ENCODE data around the gene EID2B. TPM values are rescaled to one million over a fixed set of nuclear protein-coding genes. Genes with fewer than 3 reads are reported as not detected.
A peak's percentile ranks its signal among the peaks of the same experiment; 100 is the strongest.

The EID2B gene
- total and polyA plus RNA-seq, 2 of the 13 experiments (the other 11 are each of a cell fraction or from before 2014, with no cell fraction given) = 2.5 to 3.7 TPM

DNA sequence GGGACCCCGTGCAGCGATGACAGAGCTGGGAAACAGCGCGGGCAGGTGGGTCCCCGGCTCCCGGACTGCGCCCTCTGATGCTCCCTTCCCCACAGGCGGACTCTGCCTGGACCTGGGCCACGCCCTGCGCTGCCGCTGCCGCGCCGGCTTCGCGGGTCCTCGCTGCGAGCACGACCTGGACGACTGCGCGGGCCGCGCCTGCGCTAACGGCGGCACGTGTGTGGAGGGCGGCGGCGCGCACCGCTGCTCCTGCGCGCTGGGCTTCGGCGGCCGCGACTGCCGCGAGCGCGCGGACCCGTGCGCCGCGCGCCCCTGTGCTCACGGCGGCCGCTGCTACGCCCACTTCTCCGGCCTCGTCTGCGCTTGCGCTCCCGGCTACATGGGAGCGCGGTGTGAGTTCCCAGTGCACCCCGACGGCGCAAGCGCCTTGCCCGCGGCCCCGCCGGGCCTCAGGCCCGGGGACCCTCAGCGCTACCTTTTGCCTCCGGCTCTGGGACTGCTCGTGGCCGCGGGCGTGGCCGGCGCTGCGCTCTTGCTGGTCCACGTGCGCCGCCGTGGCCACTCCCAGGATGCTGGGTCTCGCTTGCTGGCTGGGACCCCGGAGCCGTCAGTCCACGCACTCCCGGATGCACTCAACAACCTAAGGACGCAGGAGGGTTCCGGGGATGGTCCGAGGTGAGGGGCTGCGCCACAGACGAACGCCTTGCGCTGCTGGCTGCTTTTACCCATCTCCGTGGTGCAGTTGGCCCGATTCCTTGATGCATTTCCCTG lies 25.5 kb downstream of the EID2B start (continued):
- TF ChIP-seq, protein P1, sequence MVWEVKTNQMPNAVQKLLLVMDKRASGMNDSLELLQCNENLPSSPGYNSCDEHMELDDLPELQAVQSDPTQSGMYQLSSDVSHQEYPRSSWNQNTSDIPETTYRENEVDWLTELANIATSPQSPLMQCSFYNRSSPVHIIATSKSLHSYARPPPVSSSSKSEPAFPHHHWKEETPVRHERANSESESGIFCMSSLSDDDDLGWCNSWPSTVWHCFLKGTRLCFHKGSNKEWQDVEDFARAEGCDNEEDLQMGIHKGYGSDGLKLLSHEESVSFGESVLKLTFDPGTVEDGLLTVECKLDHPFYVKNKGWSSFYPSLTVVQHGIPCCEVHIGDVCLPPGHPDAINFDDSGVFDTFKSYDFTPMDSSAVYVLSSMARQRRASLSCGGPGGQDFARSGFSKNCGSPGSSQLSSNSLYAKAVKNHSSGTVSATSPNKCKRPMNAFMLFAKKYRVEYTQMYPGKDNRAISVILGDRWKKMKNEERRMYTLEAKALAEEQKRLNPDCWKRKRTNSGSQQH (CRISPR knock-in tag; IDR thresholded peaks at IDR 0.05; ENCODE audit: low read depth) = 0 out of 2 replicates have a peak, but pooled peaks have one; percentile 37
- TF ChIP-seq ZNF766 (CRISPR knock-in tag; IDR thresholded peaks at IDR 0.05; ENCODE audit: borderline replicate concordance) (peak; percentile 98), SP4 (CRISPR knock-in tag; IDR thresholded peaks at IDR 0.05) (peak; percentile 80), GABPA (IDR thresholded peaks at IDR 0.05; ENCODE audit: low read depth, low read length) (no peak), GABPA (CRISPR knock-in tag; IDR thresholded peaks at IDR 0.05; ENCODE audit: low read depth) (no peak), ZNF570 (CRISPR knock-in tag; IDR thresholded peaks at IDR 0.05; ENCODE audit: borderline replicate concordance) (no peak), SIN3A (IDR thresholded peaks at IDR 0.05; ENCODE audit: borderline replicate concordance, low read depth, low read length) (no peak), ZKSCAN1 (IDR thresholded peaks at IDR 0.05; ENCODE audit: low read length) (no peak), ZNF382 (CRISPR knock-in tag; IDR thresholded peaks at IDR 0.05; ENCODE audit: borderline replicate concordance) (no peak), HDAC6 (IDR thresholded peaks at IDR 0.05; ENCODE audit: low read depth, low read length) (no peak), MXI1 (IDR thresholded peaks at IDR 0.05; ENCODE audit: borderline replicate concordance, low read depth, low read length) (peak; percentile 43; the same call in 1 of the 3 replicates), SALL1 (CRISPR knock-in tag; IDR thresholded peaks at IDR 0.05) (peak; percentile 85)
- TF ChIP-seq, protein P2, sequence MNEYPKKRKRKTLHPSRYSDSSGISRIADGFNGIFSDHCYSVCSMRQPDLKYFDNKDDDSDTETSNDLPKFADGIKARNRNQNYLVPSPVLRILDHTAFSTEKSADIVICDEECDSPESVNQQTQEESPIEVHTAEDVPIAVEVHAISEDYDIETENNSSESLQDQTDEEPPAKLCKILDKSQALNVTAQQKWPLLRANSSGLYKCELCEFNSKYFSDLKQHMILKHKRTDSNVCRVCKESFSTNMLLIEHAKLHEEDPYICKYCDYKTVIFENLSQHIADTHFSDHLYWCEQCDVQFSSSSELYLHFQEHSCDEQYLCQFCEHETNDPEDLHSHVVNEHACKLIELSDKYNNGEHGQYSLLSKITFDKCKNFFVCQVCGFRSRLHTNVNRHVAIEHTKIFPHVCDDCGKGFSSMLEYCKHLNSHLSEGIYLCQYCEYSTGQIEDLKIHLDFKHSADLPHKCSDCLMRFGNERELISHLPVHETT (CRISPR knock-in tag; conservative IDR thresholded peaks at IDR 0.05) = peak; percentile 62
- TF ChIP-seq, protein P3, sequence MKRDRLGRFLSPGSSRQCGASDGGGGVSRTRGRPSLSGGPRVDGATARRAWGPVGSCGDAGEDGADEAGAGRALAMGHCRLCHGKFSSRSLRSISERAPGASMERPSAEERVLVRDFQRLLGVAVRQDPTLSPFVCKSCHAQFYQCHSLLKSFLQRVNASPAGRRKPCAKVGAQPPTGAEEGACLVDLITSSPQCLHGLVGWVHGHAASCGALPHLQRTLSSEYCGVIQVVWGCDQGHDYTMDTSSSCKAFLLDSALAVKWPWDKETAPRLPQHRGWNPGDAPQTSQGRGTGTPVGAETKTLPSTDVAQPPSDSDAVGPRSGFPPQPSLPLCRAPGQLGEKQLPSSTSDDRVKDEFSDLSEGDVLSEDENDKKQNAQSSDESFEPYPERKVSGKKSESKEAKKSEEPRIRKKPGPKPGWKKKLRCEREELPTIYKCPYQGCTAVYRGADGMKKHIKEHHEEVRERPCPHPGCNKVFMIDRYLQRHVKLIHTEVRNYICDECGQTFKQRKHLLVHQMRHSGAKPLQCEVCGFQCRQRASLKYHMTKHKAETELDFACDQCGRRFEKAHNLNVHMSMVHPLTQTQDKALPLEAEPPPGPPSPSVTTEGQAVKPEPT (CRISPR knock-in tag; IDR thresholded peaks at IDR 0.05; ENCODE audit: low read depth) = peak; percentile 93; the same call in 1 of the 2 replicates
- TF ChIP-seq, protein P4, sequence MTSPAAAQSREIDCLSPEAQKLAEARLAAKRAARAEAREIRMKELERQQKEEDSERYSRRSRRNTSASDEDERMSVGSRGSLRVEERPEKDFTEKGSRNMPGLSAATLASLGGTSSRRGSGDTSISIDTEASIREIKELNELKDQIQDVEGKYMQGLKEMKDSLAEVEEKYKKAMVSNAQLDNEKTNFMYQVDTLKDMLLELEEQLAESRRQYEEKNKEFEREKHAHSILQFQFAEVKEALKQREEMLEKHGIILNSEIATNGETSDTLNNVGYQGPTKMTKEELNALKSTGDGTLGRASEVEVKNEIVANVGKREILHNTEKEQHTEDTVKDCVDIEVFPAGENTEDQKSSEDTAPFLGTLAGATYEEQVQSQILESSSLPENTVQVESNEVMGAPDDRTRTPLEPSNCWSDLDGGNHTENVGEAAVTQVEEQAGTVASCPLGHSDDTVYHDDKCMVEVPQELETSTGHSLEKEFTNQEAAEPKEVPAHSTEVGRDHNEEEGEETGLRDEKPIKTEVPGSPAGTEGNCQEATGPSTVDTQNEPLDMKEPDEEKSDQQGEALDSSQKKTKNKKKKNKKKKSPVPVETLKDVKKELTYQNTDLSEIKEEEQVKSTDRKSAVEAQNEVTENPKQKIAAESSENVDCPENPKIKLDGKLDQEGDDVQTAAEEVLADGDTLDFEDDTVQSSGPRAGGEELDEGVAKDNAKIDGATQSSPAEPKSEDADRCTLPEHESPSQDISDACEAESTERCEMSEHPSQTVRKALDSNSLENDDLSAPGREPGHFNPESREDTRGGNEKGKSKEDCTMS (CRISPR knock-in tag; conservative IDR thresholded peaks at IDR 0.05) = no peak
- TF ChIP-seq, protein P5, sequence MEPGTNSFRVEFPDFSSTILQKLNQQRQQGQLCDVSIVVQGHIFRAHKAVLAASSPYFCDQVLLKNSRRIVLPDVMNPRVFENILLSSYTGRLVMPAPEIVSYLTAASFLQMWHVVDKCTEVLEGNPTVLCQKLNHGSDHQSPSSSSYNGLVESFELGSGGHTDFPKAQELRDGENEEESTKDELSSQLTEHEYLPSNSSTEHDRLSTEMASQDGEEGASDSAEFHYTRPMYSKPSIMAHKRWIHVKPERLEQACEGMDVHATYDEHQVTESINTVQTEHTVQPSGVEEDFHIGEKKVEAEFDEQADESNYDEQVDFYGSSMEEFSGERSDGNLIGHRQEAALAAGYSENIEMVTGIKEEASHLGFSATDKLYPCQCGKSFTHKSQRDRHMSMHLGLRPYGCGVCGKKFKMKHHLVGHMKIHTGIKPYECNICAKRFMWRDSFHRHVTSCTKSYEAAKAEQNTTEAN (CRISPR knock-in tag; conservative IDR thresholded peaks at IDR 0.05) = peak; percentile 91
- TF ChIP-seq, protein P6, sequence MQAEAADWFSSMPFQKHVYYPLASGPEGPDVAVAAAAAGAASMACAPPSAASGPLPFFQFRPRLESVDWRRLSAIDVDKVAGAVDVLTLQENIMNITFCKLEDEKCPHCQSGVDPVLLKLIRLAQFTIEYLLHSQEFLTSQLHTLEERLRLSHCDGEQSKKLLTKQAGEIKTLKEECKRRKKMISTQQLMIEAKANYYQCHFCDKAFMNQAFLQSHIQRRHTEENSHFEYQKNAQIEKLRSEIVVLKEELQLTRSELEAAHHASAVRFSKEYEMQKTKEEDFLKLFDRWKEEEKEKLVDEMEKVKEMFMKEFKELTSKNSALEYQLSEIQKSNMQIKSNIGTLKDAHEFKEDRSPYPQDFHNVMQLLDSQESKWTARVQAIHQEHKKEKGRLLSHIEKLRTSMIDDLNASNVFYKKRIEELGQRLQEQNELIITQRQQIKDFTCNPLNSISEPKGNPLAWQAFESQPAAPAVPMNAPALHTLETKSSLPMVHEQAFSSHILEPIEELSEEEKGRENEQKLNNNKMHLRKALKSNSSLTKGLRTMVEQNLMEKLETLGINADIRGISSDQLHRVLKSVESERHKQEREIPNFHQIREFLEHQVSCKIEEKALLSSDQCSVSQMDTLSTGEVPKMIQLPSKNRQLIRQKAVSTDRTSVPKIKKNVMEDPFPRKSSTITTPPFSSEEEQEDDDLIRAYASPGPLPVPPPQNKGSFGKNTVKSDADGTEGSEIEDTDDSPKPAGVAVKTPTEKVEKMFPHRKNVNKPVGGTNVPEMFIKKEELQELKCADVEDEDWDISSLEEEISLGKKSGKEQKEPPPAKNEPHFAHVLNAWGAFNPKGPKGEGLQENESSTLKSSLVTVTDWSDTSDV (CRISPR knock-in tag; IDR thresholded peaks at IDR 0.05) = peak; percentile 76; the same call in 1 of the 2 replicates

All from HepG2 (cell line).